IPS-15b (cell line): Measurements from ENCODE around the gene IL21.

ENCODE experiments used
- H3K27me3 ChIP-seq: one replicate; pipeline ENCODE4 v1.6.1; 2013; ENCODE audit warnings: low read length; ENCODE audit not compliant: control insufficient read depth, insufficient read depth
- H3K36me3 ChIP-seq: one replicate; pipeline ENCODE4 v1.6.1; 2013; ENCODE audit warnings: low read length; ENCODE audit not compliant: control insufficient read depth, insufficient read depth
- H3K4me1 ChIP-seq: one replicate; pipeline ENCODE4 v1.6.1; 2013; ENCODE audit warnings: mild to moderate bottlenecking, low read length; ENCODE audit not compliant: control insufficient read depth, insufficient read depth
- H3K4me3 ChIP-seq: one replicate; pipeline ENCODE4 v1.5.1; 2013; ENCODE audit warnings: low read depth, low read length
- H3K9ac ChIP-seq: one replicate; pipeline ENCODE4 v1.6.1; 2013; ENCODE audit warnings: low read depth, mild to moderate bottlenecking, low read length
- H3K9me3 ChIP-seq: one replicate; pipeline ENCODE4 v1.6.1; 2013; ENCODE audit warnings: mild to moderate bottlenecking, low read length; ENCODE audit not compliant: control insufficient read depth, insufficient read depth

The IL21 gene

DNA sequence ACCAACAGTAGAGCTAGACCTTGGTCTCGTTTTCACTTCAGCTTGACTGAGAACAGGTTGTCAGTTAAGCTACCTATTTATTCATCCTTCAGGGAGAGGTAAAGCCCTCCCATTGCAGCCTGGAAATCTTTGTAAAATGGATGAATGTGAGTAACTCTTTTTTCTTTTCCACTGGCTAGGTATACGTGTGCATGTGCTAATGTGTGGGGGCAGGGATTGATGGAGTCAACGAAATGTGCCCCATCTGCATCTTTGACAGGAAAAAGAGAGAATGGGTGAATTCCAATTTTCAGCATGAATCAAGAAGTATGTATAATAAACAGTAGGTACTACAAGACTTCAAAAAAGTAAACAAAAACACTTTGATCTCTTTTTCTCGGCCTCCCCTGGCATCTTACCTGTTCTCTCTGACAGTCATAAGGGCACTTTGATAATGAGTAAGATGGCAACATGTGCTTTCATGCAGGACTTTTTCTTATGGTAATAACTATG is at the start of gene IL21:
IL21 (minus strand) TSS at position 51 of the 492 bp plus-strand sequence. CDS start 55 bp downstream, outside the sequence.
- no peak within 1 kb of the TSS for H3K4me3 ChIP-seq
- H3K4me1 ChIP-seq: peaks cover 11% of the 10 kb centered on the region
- no peaks in the 10 kb centered on the region for H3K27me3 ChIP-seq
- H3K9ac ChIP-seq: no peak within 1 kb of the TSS
- H3K36me3 ChIP-seq: no peaks in the 10 kb centered on the region
- H3K9me3 ChIP-seq: no peaks in the 10 kb centered on the region

DNA sequence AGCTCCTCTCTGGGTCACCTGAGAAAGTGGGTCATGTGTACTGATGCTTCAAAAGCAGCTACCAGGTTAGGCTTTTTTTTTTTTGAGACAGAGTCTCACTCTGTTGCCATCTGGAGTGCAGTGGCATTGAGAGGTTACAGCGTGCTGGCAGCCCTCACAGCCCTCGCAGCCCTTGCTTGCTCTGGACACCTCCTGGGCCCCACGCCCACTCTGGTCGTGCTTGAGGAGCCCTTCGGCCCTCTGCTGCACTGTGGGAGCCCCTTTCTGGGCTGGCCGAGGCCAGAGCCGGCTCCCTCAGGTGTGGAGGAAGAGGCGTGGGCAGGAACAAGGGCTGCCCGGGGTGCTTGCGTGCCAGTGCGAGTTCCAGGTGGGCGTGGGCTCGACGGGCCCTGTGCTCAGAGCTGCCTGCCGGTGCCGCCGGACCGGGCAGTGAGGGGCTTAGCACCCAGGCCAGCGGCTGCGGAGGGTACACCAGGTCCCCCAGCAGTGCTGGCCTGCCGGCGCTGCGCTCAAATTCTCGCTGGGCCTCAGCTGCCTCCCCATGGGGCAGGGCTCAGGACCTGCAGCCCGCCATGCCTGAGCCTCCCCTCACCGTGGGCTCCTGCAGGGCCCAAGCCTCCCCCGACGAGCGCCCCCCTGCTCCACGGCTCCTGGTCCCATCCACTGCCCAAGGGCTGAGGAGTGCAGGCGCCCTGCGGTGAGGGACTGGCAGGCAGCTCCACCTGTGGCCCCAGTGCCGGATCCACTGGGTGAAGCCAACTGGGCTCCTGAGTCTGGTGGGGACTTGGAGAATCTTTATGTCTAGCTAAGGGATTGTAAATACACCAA is 49.3 kb upstream of the IL21 start:
- no peaks in the 10 kb centered on the region for H3K9me3 ChIP-seq
- no peak overlapping the region for H3K9ac ChIP-seq
- H3K4me3 ChIP-seq: no peak overlapping the region
- no peaks in the 10 kb centered on the region for H3K4me1 ChIP-seq
- no peaks in the 10 kb centered on the region for H3K36me3 ChIP-seq
- no peaks in the 10 kb centered on the region for H3K27me3 ChIP-seq

DNA sequence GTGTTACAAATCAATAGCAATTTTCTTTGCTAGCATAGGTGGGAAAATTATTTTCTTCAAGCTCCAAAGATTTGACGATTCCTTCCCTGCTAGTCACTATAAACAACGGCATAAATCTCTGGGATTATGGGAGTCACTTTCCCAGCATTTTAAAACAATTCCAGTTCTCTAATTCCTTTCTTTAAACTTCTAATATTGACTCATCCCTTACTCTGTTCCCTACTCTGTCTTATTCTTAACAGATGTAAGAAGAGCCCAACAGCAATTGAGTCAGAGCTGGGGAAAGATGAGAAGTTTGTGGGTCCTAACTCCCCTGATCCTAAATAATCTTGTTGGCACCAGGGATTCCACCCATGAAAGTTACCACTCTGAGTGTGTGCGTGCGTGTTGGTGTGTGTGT is 47.4 kb upstream of the IL21 start:
- Histone ChIP-seq H3K9me3 (no peaks in the 10 kb centered on the region), H3K4me1 (no peaks in the 10 kb centered on the region), H3K27me3 (no peaks in the 10 kb centered on the region), H3K36me3 (no peaks in the 10 kb centered on the region), H3K4me3 (no peak overlapping the region), H3K9ac (no peak overlapping the region)

DNA sequence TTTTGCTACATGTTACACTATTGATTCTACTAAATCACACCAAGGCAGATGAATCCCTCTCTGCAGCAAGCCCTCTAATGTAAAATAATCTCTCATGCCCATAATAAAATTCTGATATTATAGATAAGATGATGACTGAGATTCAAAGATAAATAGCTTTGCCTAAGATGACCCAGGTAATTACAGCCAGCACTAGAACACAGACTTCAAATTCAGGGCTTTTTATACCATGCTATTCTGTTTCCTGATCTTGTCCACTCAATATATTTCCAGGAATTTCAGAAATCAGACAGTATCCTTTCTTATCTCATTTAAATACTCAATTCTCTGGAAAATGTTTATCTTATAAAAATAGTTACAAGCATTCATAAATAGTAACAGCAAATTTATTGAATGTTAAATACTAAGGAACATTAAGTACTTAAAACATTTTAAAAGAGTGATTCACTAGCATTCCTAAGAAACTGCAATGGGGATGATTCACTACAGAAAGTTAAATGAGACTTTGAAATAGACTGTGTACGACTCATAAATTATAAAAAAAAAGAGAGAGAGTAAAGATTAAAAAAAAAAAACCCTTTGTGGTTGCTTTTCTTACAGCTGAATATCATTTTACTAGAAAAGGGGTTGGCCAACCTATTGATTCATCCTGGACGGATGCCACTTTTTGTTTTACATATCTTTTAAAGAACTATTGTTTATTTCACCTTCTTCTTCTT is 45.8 kb upstream of the IL21 start:
- Histone ChIP-seq H3K9me3 (no peaks in the 10 kb centered on the region), H3K9ac (no peak overlapping the region), H3K36me3 (no peaks in the 10 kb centered on the region), H3K27me3 (no peaks in the 10 kb centered on the region), H3K4me1 (no peaks in the 10 kb centered on the region), H3K4me3 (no peak overlapping the region)

DNA sequence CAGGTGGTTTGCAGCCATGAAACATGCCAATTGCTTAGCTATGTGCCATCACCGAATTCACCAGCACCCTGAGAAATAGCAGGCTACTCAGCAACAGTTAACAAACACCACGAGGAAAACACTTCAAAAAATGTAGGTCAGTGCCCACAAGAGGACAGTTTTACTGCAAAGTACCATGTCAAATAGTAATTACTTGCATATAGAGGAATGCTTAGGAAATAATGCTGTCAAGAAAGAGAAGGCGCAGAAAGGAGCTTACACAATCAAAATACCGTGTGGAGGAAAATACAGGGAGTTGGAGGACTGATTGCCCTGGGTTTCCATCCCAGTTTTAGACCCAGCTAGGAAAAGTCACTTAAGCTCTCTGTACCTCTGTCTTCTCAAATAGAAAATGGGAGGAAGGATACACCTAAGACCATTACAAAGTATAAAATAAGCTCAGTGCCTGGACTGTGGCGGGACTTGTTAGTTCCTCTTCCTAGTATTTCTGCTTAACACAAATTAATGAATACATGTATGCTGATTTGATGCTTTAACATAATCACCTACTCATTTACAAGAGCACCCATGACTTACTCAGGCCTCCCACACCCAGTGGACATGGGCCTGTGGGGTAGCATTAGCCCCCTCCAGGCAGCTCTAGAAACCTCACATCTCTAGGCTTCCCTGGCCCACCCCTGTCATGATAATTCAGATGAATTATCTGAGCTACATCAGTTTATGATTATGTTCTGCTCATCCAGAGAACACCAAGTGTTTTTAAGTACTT is 44.5 kb upstream of the IL21 start:
- Histone ChIP-seq H3K4me3 (no peak overlapping the region), H3K36me3 (no peaks in the 10 kb centered on the region), H3K27me3 (no peaks in the 10 kb centered on the region), H3K4me1 (no peaks in the 10 kb centered on the region), H3K9me3 (no peaks in the 10 kb centered on the region), H3K9ac (no peak overlapping the region)

DNA sequence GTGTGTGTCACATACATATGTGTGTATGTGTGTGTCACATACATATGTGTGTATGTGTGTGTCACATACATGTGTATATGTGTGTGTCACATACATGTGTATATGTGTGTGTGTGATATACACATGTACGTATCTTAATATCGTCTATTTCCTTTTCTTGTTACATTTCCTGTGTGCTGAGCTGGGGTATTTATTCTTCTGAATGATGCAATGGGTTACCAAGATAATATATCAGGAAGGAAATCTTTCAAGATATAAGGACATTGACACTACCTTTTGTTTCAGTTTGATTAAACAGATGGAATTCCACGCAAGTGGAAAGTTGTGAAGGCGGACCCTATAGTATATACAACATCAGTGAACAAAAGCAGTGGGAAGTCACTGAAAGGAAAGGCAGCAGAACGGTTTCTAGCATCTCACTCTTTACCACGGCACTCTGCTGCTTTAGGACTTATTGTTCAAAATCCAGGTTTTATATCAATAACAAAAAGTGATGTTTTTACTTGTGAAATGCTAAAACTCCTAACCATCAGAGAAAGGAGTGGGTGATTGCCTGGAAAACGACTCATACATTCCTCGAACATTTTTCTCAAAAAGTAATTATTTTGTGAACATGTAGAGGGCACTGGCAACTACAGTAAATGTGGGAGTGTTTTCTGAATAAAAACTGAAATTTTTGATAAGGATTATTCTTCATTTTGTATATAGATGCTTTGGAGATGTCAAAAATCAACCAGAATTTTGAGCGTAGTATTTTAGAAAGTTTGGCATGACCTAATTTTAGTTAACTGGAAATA is 43.1 kb upstream of the IL21 start:
- H3K36me3 ChIP-seq: no peaks in the 10 kb centered on the region
- no peak overlapping the region for H3K4me3 ChIP-seq
- no peak overlapping the region for H3K9ac ChIP-seq
- no peaks in the 10 kb centered on the region for H3K9me3 ChIP-seq
- H3K27me3 ChIP-seq: no peaks in the 10 kb centered on the region
- H3K4me1 ChIP-seq: no peaks in the 10 kb centered on the region

DNA sequence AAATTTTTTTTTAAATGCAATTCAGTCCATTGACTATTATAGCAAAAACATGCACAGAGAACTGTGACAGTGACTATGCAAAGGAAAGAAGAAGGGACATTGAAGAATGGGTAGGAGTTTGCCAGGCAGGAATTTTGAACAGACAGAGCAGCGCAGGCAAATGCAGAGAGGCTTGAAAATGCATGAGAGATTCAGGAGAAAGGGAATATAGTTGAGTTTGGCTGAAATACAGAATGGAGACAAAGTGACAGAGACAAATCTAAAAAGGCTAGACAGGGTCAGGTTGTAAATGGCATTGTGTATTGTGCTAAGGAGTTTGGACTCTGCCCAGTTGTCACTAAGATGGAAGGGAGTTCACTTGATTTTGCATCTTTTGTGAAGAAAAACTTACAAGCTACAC is 42.4 kb upstream of the IL21 start:
- H3K9me3 ChIP-seq: no peaks in the 10 kb centered on the region
- no peaks in the 10 kb centered on the region for H3K4me1 ChIP-seq
- no peaks in the 10 kb centered on the region for H3K27me3 ChIP-seq
- H3K36me3 ChIP-seq: no peaks in the 10 kb centered on the region
- H3K4me3 ChIP-seq: no peak overlapping the region
- H3K9ac ChIP-seq: no peak overlapping the region

DNA sequence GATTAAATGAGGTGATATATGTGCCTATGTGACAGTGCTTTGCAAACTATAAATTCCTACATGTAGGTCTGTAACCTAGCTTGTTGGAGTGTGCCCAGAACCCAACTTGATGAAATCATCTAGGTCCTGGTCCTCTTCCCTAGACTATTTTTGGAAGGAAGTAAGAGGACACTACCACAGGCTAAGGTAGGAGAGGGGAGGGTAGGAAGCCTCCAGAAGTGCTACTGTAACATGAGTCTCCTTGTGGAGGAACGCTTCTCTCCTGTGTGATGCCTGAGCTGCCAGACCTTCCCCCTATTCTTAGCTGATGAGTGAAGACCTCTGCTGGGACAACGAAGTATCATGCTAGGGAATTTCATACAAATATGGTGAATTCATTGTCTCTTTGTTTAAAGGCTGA is 41.8 kb upstream of the IL21 start:
- H3K4me1 ChIP-seq: no peaks in the 10 kb centered on the region
- no peak overlapping the region for H3K9ac ChIP-seq
- H3K9me3 ChIP-seq: no peaks in the 10 kb centered on the region
- H3K36me3 ChIP-seq: no peaks in the 10 kb centered on the region
- H3K27me3 ChIP-seq: no peaks in the 10 kb centered on the region
- no peak overlapping the region for H3K4me3 ChIP-seq

DNA sequence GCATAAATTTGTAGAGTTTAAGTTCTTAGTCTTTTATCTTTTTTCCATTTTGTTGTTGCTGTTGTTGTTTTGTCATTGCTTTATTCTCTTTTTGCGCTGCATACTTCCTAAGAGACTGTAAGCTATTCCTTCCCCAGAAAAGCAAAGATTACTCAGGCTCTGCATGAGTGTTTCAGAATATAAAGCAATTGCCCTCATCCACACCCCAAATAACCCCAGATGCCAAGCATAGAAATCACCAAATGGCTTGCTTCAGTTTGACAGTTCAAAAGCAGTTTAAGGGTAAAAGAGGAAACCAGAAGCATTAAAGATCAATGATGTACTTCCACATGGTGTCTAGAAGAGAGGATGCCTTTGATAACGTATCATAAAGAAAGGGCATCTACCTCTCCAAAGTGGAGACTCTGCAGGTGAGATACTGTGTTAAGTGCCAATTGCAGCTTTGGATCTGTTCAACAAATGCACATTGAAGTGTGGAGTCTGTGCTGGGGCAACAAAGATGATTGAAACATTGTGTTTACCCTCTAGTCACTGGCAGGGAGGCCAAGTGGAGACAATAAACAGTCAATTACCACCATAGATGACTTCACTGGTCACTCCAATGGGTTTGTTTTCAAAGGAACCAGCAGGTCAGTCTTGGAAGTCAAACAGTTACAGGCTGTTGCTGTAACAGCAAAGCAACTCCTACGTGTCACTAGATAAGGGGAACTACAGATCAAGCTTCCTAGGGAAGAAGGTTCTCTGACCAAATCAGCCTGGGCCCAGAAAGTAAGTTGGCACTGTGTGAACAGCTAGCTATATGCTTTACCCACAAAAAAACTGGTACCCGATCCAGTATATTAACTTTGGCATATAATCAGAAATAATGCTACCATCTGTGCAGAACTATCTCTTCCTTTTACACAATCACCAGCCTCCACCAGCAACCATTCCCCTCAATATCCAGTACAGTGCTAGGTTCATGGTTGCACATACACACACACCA is 40.6 kb upstream of the IL21 start:
- H3K4me3 ChIP-seq: no peak overlapping the region
- no peaks in the 10 kb centered on the region for H3K36me3 ChIP-seq
- H3K4me1 ChIP-seq: no peaks in the 10 kb centered on the region
- H3K9ac ChIP-seq: no peak overlapping the region
- no peaks in the 10 kb centered on the region for H3K27me3 ChIP-seq
- no peaks in the 10 kb centered on the region for H3K9me3 ChIP-seq

DNA sequence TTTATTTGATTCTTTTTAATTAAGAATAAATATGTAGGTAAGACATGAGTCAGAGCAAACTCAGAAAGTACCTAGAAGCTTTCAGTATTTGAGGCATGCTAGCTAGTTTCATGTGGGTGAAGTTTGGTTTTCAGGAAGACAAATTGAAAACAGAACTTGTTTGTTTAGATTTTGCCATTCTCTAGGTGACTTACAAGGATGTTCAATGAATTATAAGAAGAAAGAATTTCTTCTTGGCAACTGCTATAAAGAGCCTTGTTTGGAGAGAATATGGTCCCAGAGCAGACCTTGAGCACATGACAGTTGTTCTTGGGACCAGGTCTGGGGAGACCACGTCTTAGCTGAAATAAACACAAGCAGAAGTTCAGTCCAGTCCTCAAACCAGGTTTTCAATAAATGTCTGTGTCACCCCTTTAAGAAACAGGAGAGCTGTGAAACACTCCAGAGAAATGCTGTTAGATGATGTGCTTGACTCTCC is 38.0 kb upstream of the IL21 start:
- Histone ChIP-seq H3K36me3 (no peaks in the 10 kb centered on the region), H3K9me3 (no peaks in the 10 kb centered on the region), H3K4me3 (no peak overlapping the region), H3K4me1 (no peaks in the 10 kb centered on the region), H3K9ac (no peak overlapping the region), H3K27me3 (no peaks in the 10 kb centered on the region)
